SU-DHL-6 (cell line): ENCODE results near the gene LNX1.

Source experiments
- H2AFZ ChIP-seq: fragments of 200-600 bp; sonication (generic); 2 replicates; pipeline ENCODE4 v1.6.1; 2014; ENCODE audit warnings: low read depth, mild to moderate bottlenecking, moderate library complexity, mixed read lengths, antibody characterized with exemption, low read length; ENCODE audit not compliant: severe bottlenecking
- H3F3A ChIP-seq: fragments of 200-600 bp; shearing (Covaris generic); 2 replicates; pipeline ENCODE4 v1.6.0; 2016; ENCODE audit warnings: antibody characterized with exemption, mild to moderate bottlenecking; ENCODE audit not compliant: insufficient read depth
- H3K27ac ChIP-seq: fragments of 200-600 bp; sonication (generic); 2 replicates; pipeline ENCODE4 v1.5.1; 2016; ENCODE audit warnings: low read depth, mild to moderate bottlenecking, low read length, moderate library complexity, mixed read lengths
- H3K27me3 ChIP-seq: fragments of 200-600 bp; sonication (generic), shearing (Covaris generic); 2 replicates; pipeline ENCODE4 v1.6.0; 2014; ENCODE audit warnings: mild to moderate bottlenecking, low read length
- H3K36me3 ChIP-seq: fragments of 200-600 bp; sonication (generic); 2 replicates; pipeline ENCODE4 v1.6.1; 2014; ENCODE audit warnings: mild to moderate bottlenecking, low read length, mixed read lengths
- H3K4me2 ChIP-seq: fragments of 300-600, 200-600 bp; shearing (Covaris generic), sonication (generic); 2 replicates; pipeline ENCODE4 v1.6.0; 2014; ENCODE audit warnings: low read length, low read depth, mild to moderate bottlenecking; ENCODE audit not compliant: poor library complexity, severe bottlenecking
- H3K4me3 ChIP-seq: fragments of 200-600 bp; sonication (generic); 2 replicates; pipeline ENCODE4 v1.5.1; 2014; ENCODE audit warnings: antibody characterized with exemption, low read length, mild to moderate bottlenecking, mixed read lengths; ENCODE audit not compliant: insufficient read depth, poor library complexity, severe bottlenecking
- H3K79me2 ChIP-seq: fragments of 200-600 bp; sonication (generic); 2 replicates; pipeline ENCODE4 v1.6.1; 2014; ENCODE audit warnings: mild to moderate bottlenecking, low read length, moderate library complexity; ENCODE audit not compliant: insufficient read depth
- H3K9ac ChIP-seq: fragments of 200-600 bp; sonication (generic); 2 replicates; pipeline ENCODE4 v1.7.0; 2014; ENCODE audit warnings: mild to moderate bottlenecking, low read length
- H3K9me2 ChIP-seq: fragments of 200-600 bp; sonication (generic); replicated peaks from 2 replicates; pipeline ENCODE4 v1.6.1; 2014; ENCODE audit warnings: low read length; ENCODE audit not compliant: insufficient read depth
- H3K9me3 ChIP-seq: fragments of 200-600 bp; sonication (generic); 2 replicates; pipeline ENCODE4 v1.6.1; 2014; ENCODE audit warnings: low read length, mixed read lengths; ENCODE audit not compliant: insufficient read depth
- H4K20me1 ChIP-seq: fragments of 200-600 bp; sonication (generic); 2 replicates; pipeline ENCODE4 v1.6.1; 2014; ENCODE audit warnings: low read depth, mild to moderate bottlenecking, antibody characterized with exemption, low read length, moderate library complexity, mixed read lengths
- CTCF ChIP-seq: fragments of 200-600 bp; sonication (generic); IDR thresholded peaks from one replicate; pipeline ENCODE4 v1.5.1; 2017; ENCODE audit warnings: antibody characterized with exemption, mild to moderate bottlenecking, low read length, moderate library complexity; ENCODE audit not compliant: insufficient read depth, poor library complexity, severe bottlenecking
- EZH2phosphoT487 ChIP-seq: fragments of 200-600 bp; sonication (generic), shearing (Covaris generic); conservative IDR thresholded peaks from 2 replicates; pipeline ENCODE4 v1.6.1; 2018; ENCODE audit warnings: mild to moderate bottlenecking, antibody characterized with exemption, low read length, moderate library complexity, mixed read lengths

Gene LNX1

GRCh38 chr4:53529025-53529424, 62.3 kb downstream of the LNX1 start:
- Histone ChIP-seq H3K27ac (no peak overlapping the region), H3K4me3 (no peak overlapping the region), H3K36me3 (no peaks in the 10 kb centered on the region), H3K4me2 (no peak overlapping the region), H3F3A (no peaks in the 10 kb centered on the region), H3K9ac (no peak overlapping the region), H3K9me2 (no peaks in the 10 kb centered on the region), H3K79me2 (no peaks in the 10 kb centered on the region), H3K9me3 (no peaks in the 10 kb centered on the region), H2AFZ (no peak overlapping the region), H4K20me1 (no peaks in the 10 kb centered on the region), H3K27me3 (no peaks in the 10 kb centered on the region)
- TF ChIP-seq CTCF (no peak), EZH2phosphoT487 (no peak)

- no peaks in the 10 kb centered on the region for H3K79me2 ChIP-seq
- no peak overlapping the region for H3K4me2 ChIP-seq
- H3K27ac ChIP-seq = no peak overlapping the region
- H3K9me3 ChIP-seq = no peaks in the 10 kb centered on the region
- H3K27me3 ChIP-seq = no peaks in the 10 kb centered on the region
- no peaks in the 10 kb centered on the region for H3K9me2 ChIP-seq
- H4K20me1 ChIP-seq = no peaks in the 10 kb centered on the region
- H3K4me3 ChIP-seq = no peak overlapping the region
- H2AFZ ChIP-seq = no peak overlapping the region
- TF ChIP-seq CTCF = no peak
- no peak for TF ChIP-seq EZH2phosphoT487
- H3K36me3 ChIP-seq = no peaks in the 10 kb centered on the region
- H3K9ac ChIP-seq = no peak overlapping the region
- H3F3A ChIP-seq = no peaks in the 10 kb centered on the region
Measured at GRCh38 chr4:53527930-53528329, 63.4 kb downstream of the LNX1 start.

- no peaks in the 10 kb centered on the region for H3K79me2 ChIP-seq
- H3K36me3 ChIP-seq = no peaks in the 10 kb centered on the region
- H3F3A ChIP-seq = no peaks in the 10 kb centered on the region
- no peaks in the 10 kb centered on the region for H3K9me2 ChIP-seq
- TF ChIP-seq EZH2phosphoT487 = no peak
- no peak overlapping the region for H3K9ac ChIP-seq
- H2AFZ ChIP-seq = no peak overlapping the region
- no peak overlapping the region for H3K4me2 ChIP-seq
- H3K9me3 ChIP-seq = no peaks in the 10 kb centered on the region
- H3K27me3 ChIP-seq = no peaks in the 10 kb centered on the region
- H3K4me3 ChIP-seq = no peak overlapping the region
- no peaks in the 10 kb centered on the region for H4K20me1 ChIP-seq
- H3K27ac ChIP-seq = no peak overlapping the region
Measured at GRCh38 chr4:53527326-53527725, 64.0 kb downstream of the LNX1 start.

GRCh38 chr4:53522334-53522733, 69.0 kb downstream of the LNX1 start:
- no peak overlapping the region for H3K9ac ChIP-seq
- no peaks in the 10 kb centered on the region for H3K79me2 ChIP-seq
- H3K36me3 ChIP-seq = no peaks in the 10 kb centered on the region
- H3F3A ChIP-seq = no peaks in the 10 kb centered on the region
- H3K27me3 ChIP-seq = no peaks in the 10 kb centered on the region
- no peak overlapping the region for H2AFZ ChIP-seq
- no peaks in the 10 kb centered on the region for H3K9me3 ChIP-seq
- no peaks in the 10 kb centered on the region for H4K20me1 ChIP-seq
- no peak overlapping the region for H3K27ac ChIP-seq
- no peak for TF ChIP-seq CTCF
- no peak for TF ChIP-seq EZH2phosphoT487
- H3K4me3 ChIP-seq = no peak overlapping the region
- H3K9me2 ChIP-seq = no peaks in the 10 kb centered on the region
- H3K4me2 ChIP-seq = no peak overlapping the region
